OCI-LY1 (cell line): ENCODE results near the gene SRCIN1.

Experiments used
- H2AFZ ChIP-seq: fragments of 200-600 bp; sonication (generic), shearing (Covaris generic); 2 replicates; pipeline ENCODE4 v1.6.0; 2014; ENCODE audit warnings: antibody characterized with exemption, mild to moderate bottlenecking, low read length
- H3F3A ChIP-seq: fragments of 200-600 bp; sonication (generic), shearing (Covaris generic); 2 replicates; pipeline ENCODE4 v1.6.0; 2014; ENCODE audit warnings: mild to moderate bottlenecking, antibody characterized with exemption, low read length, moderate library complexity; ENCODE audit not compliant: insufficient read depth
- H3K27ac ChIP-seq: fragments of 200-600 bp; sonication (generic); 2 replicates; pipeline ENCODE4 v1.5.1; 2014; ENCODE audit warnings: low read length, mixed run types, mild to moderate bottlenecking, low read depth; ENCODE audit not compliant: poor library complexity, severe bottlenecking
- H3K27me3 ChIP-seq: fragments of 200-600 bp; sonication (generic); 2 replicates; pipeline ENCODE4 v1.6.0; 2014; ENCODE audit warnings: antibody characterized with exemption, mild to moderate bottlenecking, low read length, moderate library complexity; ENCODE audit not compliant: insufficient read depth
- H3K36me3 ChIP-seq: fragments of 200-600 bp; sonication (generic); 2 replicates; pipeline ENCODE4 v1.6.1; 2014; ENCODE audit warnings: mild to moderate bottlenecking, antibody characterized with exemption, low read length, moderate library complexity, mixed read lengths; ENCODE audit not compliant: insufficient read depth
- H3K4me1 ChIP-seq: fragments of 200-600 bp; sonication (generic); 2 replicates; pipeline ENCODE4 v1.5.1; 2014; ENCODE audit warnings: mild to moderate bottlenecking, low read length, moderate library complexity; ENCODE audit not compliant: insufficient read depth, severe bottlenecking
- H3K4me2 ChIP-seq: fragments of 200-600 bp; sonication (generic), shearing (Covaris generic); 2 replicates; pipeline ENCODE4 v1.6.1; 2014; ENCODE audit warnings: low read length
- H3K4me3 ChIP-seq: fragments of 200-600 bp; sonication (generic); 2 replicates; pipeline ENCODE4 v1.5.1; 2014; ENCODE audit warnings: low read length, low read depth, mild to moderate bottlenecking, mixed read lengths; ENCODE audit not compliant: poor library complexity, severe bottlenecking
- H3K79me2 ChIP-seq: fragments of 200-600 bp; shearing (Covaris generic); 2 replicates; pipeline ENCODE4 v1.6.1; 2016; ENCODE audit warnings: mixed run types, low read length, mixed read lengths; ENCODE audit not compliant: insufficient read depth
- H3K9ac ChIP-seq: fragments of 200-600 bp; sonication (generic), shearing (Covaris generic); 2 replicates; pipeline ENCODE4 v1.6.1; 2014; ENCODE audit warnings: mild to moderate bottlenecking, low read length, mixed read lengths
- H3K9me2 ChIP-seq: fragments of 200-600 bp; sonication (generic), shearing (Covaris generic); 2 replicates; pipeline ENCODE4 v1.6.1; 2014; ENCODE audit warnings: low read depth, mild to moderate bottlenecking, low read length, mixed read lengths
- H3K9me3 ChIP-seq: fragments of 200-600 bp; shearing (Covaris generic); 2 replicates; pipeline ENCODE4 v1.6.1; 2014; ENCODE audit warnings: low read length, mixed read lengths
- H4K20me1 ChIP-seq: fragments of 200-600 bp; sonication (generic), shearing (Covaris generic); 2 replicates; pipeline ENCODE4 v1.6.0; 2016; ENCODE audit warnings: mild to moderate bottlenecking, low read length; ENCODE audit not compliant: insufficient read depth
- EZH2 ChIP-seq: fragments of 200-600 bp; sonication (generic), shearing (Covaris generic); IDR thresholded peaks from 2 replicates; pipeline ENCODE4 v1.8.0; 2017; ENCODE audit warnings: borderline replicate concordance, mixed run types, mild to moderate bottlenecking, antibody characterized with exemption, low read length, moderate library complexity, mixed read lengths
- TF ChIP-seq, protein P1 (sequence below): fragments of 200-600 bp; sonication (generic), shearing (Covaris generic); IDR thresholded peaks from 2 replicates; pipeline ENCODE4 v1.5.1; 2017; ENCODE audit warnings: mild to moderate bottlenecking, antibody characterized with exemption, low read length, moderate library complexity, mixed read lengths

The SRCIN1 gene

DNA sequence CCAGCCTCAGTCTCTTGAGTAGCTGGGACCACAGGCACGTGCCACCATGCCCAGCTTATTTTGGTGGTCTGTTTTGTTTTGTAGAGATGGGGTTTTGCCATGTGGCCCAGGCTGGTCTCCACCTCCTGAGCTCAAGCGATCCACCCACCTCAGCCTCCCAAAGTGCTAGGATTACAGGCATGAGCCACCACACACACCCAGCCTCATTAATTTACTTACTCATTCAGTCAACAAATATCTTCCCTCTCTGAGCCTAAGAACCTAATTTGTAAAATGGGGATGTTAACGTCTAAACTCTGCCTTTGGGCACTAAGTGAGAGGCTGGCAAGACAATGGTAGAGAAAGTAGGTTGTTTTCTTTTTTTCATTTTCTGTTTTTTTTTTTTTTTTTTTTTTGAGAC lies 22.6 kb downstream of the SRCIN1 start:
- no peaks in the 10 kb centered on the region for H3F3A ChIP-seq
- H3K4me3 ChIP-seq: no peak overlapping the region
- no peak overlapping the region for H3K9ac ChIP-seq
- TF ChIP-seq, protein P1, sequence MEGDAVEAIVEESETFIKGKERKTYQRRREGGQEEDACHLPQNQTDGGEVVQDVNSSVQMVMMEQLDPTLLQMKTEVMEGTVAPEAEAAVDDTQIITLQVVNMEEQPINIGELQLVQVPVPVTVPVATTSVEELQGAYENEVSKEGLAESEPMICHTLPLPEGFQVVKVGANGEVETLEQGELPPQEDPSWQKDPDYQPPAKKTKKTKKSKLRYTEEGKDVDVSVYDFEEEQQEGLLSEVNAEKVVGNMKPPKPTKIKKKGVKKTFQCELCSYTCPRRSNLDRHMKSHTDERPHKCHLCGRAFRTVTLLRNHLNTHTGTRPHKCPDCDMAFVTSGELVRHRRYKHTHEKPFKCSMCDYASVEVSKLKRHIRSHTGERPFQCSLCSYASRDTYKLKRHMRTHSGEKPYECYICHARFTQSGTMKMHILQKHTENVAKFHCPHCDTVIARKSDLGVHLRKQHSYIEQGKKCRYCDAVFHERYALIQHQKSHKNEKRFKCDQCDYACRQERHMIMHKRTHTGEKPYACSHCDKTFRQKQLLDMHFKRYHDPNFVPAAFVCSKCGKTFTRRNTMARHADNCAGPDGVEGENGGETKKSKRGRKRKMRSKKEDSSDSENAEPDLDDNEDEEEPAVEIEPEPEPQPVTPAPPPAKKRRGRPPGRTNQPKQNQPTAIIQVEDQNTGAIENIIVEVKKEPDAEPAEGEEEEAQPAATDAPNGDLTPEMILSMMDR: no peak
- TF ChIP-seq EZH2: no peak
- H3K79me2 ChIP-seq: no peaks in the 10 kb centered on the region
- no peaks in the 10 kb centered on the region for H3K9me2 ChIP-seq
- H2AFZ ChIP-seq: no peak overlapping the region
- peaks cover 3% of the 10 kb centered on the region; the same call in 1 of the 2 replicates for H3K27me3 ChIP-seq
- H4K20me1 ChIP-seq: no peaks in the 10 kb centered on the region
- no peak overlapping the region for H3K4me2 ChIP-seq
- no peaks in the 10 kb centered on the region for H3K36me3 ChIP-seq
- no peaks in the 10 kb centered on the region for H3K4me1 ChIP-seq
- H3K27ac ChIP-seq: no peak overlapping the region
- no peaks in the 10 kb centered on the region for H3K9me3 ChIP-seq

DNA sequence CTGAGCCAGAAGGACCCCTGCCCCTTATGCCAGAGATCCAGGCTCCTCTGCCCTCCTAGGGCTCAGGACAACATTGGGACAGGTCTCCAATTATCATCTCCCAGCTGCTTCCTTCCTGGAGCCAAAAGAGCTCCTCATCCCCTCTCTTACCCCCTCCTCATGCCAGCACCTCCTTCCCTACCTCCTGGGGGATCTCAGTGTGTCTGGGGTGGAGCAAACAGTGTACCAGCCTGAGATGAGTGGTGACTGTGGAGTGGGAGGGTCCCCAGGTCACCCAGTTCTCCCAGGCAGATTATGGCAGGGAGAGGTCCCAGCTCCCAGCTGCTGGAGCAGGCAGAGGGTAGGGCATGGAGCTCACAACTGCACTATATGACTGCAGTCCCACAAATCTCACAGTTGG lies 23.7 kb downstream of the SRCIN1 start:
- H3K4me3 ChIP-seq: no peak overlapping the region
- H3K36me3 ChIP-seq: no peaks in the 10 kb centered on the region
- H3F3A ChIP-seq: no peaks in the 10 kb centered on the region
- H3K9me3 ChIP-seq: no peaks in the 10 kb centered on the region
- H3K9ac ChIP-seq: no peak overlapping the region
- no peak overlapping the region for H3K27ac ChIP-seq
- no peaks in the 10 kb centered on the region for H4K20me1 ChIP-seq
- no peak overlapping the region for H3K4me2 ChIP-seq
- no peaks in the 10 kb centered on the region for H3K9me2 ChIP-seq
- 0 out of 2 replicates have a peak, but pooled peaks cover 3% of the 10 kb centered on the region for H3K27me3 ChIP-seq
- no peaks in the 10 kb centered on the region for H3K4me1 ChIP-seq
- H3K79me2 ChIP-seq: no peaks in the 10 kb centered on the region
- TF ChIP-seq, protein P1: no peak
- no peak for TF ChIP-seq EZH2
- no peak overlapping the region for H2AFZ ChIP-seq

DNA sequence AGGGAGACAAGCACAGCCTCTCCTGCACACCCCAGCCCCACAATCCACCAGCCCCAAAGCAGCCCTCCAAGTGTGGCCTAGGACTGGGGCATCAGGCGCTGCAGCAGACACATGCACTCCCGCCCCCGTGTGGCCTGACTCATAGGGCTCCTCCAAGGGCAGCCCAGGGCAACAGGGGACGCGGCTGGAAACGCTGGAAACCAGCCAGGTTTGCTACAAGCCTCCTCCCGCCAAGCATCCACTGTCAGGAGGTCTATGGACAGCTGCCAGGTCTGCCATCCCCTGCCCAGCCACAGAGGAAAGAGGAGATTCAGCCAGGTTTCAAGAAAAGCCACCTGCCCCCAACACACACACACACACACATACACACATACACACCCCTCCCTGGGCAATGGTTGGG lies 25.8 kb downstream of the SRCIN1 start:
- Histone ChIP-seq H3K27ac (no peak overlapping the region), H3K4me2 (no peak overlapping the region), H2AFZ (no peak overlapping the region), H3K9me2 (no peaks in the 10 kb centered on the region), H3K79me2 (no peaks in the 10 kb centered on the region), H3K4me1 (no peaks in the 10 kb centered on the region), H3F3A (no peaks in the 10 kb centered on the region), H3K36me3 (no peaks in the 10 kb centered on the region), H4K20me1 (no peaks in the 10 kb centered on the region), H3K4me3 (no peak overlapping the region), H3K9ac (no peak overlapping the region), H3K27me3 (0 out of 2 replicates have a peak, but pooled peaks cover 3% of the 10 kb centered on the region), H3K9me3 (no peaks in the 10 kb centered on the region)
- no peak for TF ChIP-seq EZH2
- TF ChIP-seq, protein P1: no peak; the same call in 1 of the 2 replicates
